HepG2 (cell line): Measurements from ENCODE around the gene CAMKV. TPM values are rescaled to one million over a fixed set of nuclear protein-coding genes. Genes with fewer than 3 reads are reported as not detected.

Experiments used
- ETS1 ChIP-seq: sonication (generic); formaldehyde crosslinking; IDR thresholded peaks from 2 replicates; pipeline ENCODE4 v1.4.0; 2020; ENCODE audit warnings: missing genetic modification reagents
- FOXJ3 ChIP-seq: sonication (generic); formaldehyde crosslinking; IDR thresholded peaks from 2 replicates; pipeline ENCODE4 v1.4.0; 2020; ENCODE audit warnings: missing genetic modification reagents, mild to moderate bottlenecking, borderline replicate concordance
- KAT2B ChIP-seq: fragments of 150-350 bp; IDR thresholded peaks from 2 replicates; pipeline ENCODE4 v1.6.1; 2014; ENCODE audit warnings: low read depth, low read length, borderline replicate concordance
- MYPOP ChIP-seq: sonication (generic); formaldehyde crosslinking; IDR thresholded peaks from 2 replicates; pipeline ENCODE4 v1.8.1; 2023; ENCODE audit warnings: mild to moderate bottlenecking, moderate library complexity, missing genetic modification reagents
- PAX8 ChIP-seq: sonication (generic); formaldehyde crosslinking; IDR thresholded peaks from 2 replicates; pipeline ENCODE4 v1.8.0; 2022; ENCODE audit warnings: mild to moderate bottlenecking, missing genetic modification reagents, borderline replicate concordance
- PAXIP1 ChIP-seq: sonication (generic); formaldehyde crosslinking; conservative IDR thresholded peaks from 2 replicates; pipeline ENCODE4 v1.4.0; 2020; ENCODE audit warnings: mild to moderate bottlenecking, missing genetic modification reagents, moderate library complexity
- PRPF4 ChIP-seq: fragments of 200-400 bp; formaldehyde crosslinking; IDR thresholded peaks from 2 replicates; pipeline ENCODE4 v1.6.1; 2016; ENCODE audit warnings: low read length, low read depth; ENCODE audit not compliant: poor library complexity, severe bottlenecking
- THRA ChIP-seq: sonication (generic); formaldehyde crosslinking; IDR thresholded peaks from 2 replicates; pipeline ENCODE4 v1.4.0; 2020; ENCODE audit warnings: missing genetic modification reagents, borderline replicate concordance
- YEATS2 ChIP-seq: sonication (generic); formaldehyde crosslinking; IDR thresholded peaks from 2 replicates; pipeline ENCODE4 v1.4.0; 2020; ENCODE audit warnings: missing genetic modification reagents, borderline replicate concordance
- ZNF142 ChIP-seq: sonication (generic); formaldehyde crosslinking; IDR thresholded peaks from 2 replicates; pipeline ENCODE4 v1.4.0; 2020; ENCODE audit warnings: missing genetic modification reagents
- ZNF3 ChIP-seq: IDR thresholded peaks from 2 replicates; pipeline ENCODE4 v1.7.0; 2017; ENCODE audit warnings: inconsistent platforms
- ZNF513 ChIP-seq: sonication (generic); formaldehyde crosslinking; conservative IDR thresholded peaks from 2 replicates; pipeline ENCODE4 v1.5.0; 2020; ENCODE audit warnings: missing genetic modification reagents
- ZNF777 ChIP-seq: sonication (generic); formaldehyde crosslinking; IDR thresholded peaks from 2 replicates; pipeline ENCODE4 v1.4.0; 2020; ENCODE audit warnings: missing genetic modification reagents
- ZNF883 ChIP-seq: sonication (generic); formaldehyde crosslinking; IDR thresholded peaks from 2 replicates; pipeline ENCODE4 v1.5.1; 2020; ENCODE audit warnings: mild to moderate bottlenecking, missing genetic modification reagents; ENCODE audit errors: not compliant biosample characterization
- ZSCAN9 ChIP-seq: IDR thresholded peaks from 2 replicates; pipeline ENCODE4 v1.6.1; 2016; ENCODE audit warnings: borderline replicate concordance
- polyA plus RNA-seq, 8 experiments: library from polyadenylated mRNA; depleted of rRNA in 3 of 8; stranded (reverse) in 7 of 8; unstranded in 1 of 8; fragments of >200 nt; fragmentation: Illumina TruSeq in 4 of 8; extraction: Trizol in 4 of 8; gene quantifications; 2 replicates each; pipeline versions ENCODE4 v1.2.1 to v1.2.3, GENCODE V29; 2011 to 2016; ENCODE audit warnings: low read depth in 4 of 8, missing spikeins in 1 of 8, mixed read lengths in 1 of 8; ENCODE audit not compliant: insufficient read depth in 1 of 8
- total RNA-seq, 5 experiments: library from RNA; depleted of rRNA; stranded (reverse); fragments of >200 nt; fragmentation: Illumina TruSeq; extraction: Trizol; gene quantifications; 2 replicates each; pipeline ENCODE4 v1.2.3, GENCODE V29; 2016; ENCODE audit warnings: low read depth in 1 of 5

CAMKV gene
- total and polyA plus RNA-seq, 2 of the 13 experiments (the other 11 are each of a cell fraction or from before 2014, with no cell fraction given) = 0.13 to 0.15 TPM

GRCh38 chr3:49873623-49874022, 3.9 kb upstream of the CAMKV start (continued):
- TF ChIP-seq ZNF142 (CRISPR knock-in tag) = no peak
- no peak for TF ChIP-seq KAT2B
- no peak for TF ChIP-seq ZNF3 (CRISPR knock-in tag)
- TF ChIP-seq PAX8 = no peak
- no peak for TF ChIP-seq FOXJ3 (CRISPR knock-in tag)
- no peak for TF ChIP-seq ZNF777 (CRISPR knock-in tag)
- TF ChIP-seq ZNF513 = no peak
- no peak for TF ChIP-seq ZNF883 (CRISPR knock-in tag)
- no peak for TF ChIP-seq ETS1 (CRISPR knock-in tag)
- TF ChIP-seq PAXIP1 (CRISPR knock-in tag) = peak; percentile 82
- peak; percentile 71; the same call in 1 of the 2 replicates for TF ChIP-seq YEATS2 (CRISPR knock-in tag)
- no peak for TF ChIP-seq MYPOP (CRISPR knock-in tag)
- TF ChIP-seq ZSCAN9 (CRISPR knock-in tag) = 0 out of 2 replicates have a peak, but pooled peaks have one; percentile 35
- TF ChIP-seq PRPF4 = no peak
- peak; percentile 62 for TF ChIP-seq THRA
